Stomach smooth muscle (tissue), 2 donors: ENCODE measurements around the gene PSD4.

Experiments
- H3K27ac ChIP-seq: one replicate; pipeline ENCODE4 v1.7.0; 2013; ENCODE audit warnings: mild to moderate bottlenecking, low read length, inconsistent platforms
- H3K27me3 ChIP-seq, 2 donors: one replicate each; pipeline ENCODE4 v1.7.0; 2013; ENCODE audit warnings: low read length in 2 of 2; ENCODE audit not compliant: insufficient read depth in 2 of 2, control insufficient read depth in 1 of 2
- H3K36me3 ChIP-seq, 2 donors: one replicate each; pipeline ENCODE4 v1.7.0; 2013; ENCODE audit warnings: low read length in 2 of 2; ENCODE audit not compliant: control insufficient read depth in 2 of 2, insufficient read depth in 2 of 2
- H3K4me1 ChIP-seq: one replicate; pipeline ENCODE4 v1.7.0; 2013; ENCODE audit warnings: low read length; ENCODE audit not compliant: control insufficient read depth, insufficient read depth
- H3K4me3 ChIP-seq, 2 donors: one replicate each; pipeline ENCODE4 v1.7.0; 2013; ENCODE audit warnings: low read length in 2 of 2
- H3K9ac ChIP-seq, 2 donors: one replicate each; pipeline ENCODE4 v1.7.0; 2013; ENCODE audit warnings: low read length in 2 of 2, mild to moderate bottlenecking in 1 of 2
- H3K9me3 ChIP-seq, 2 donors: one replicate each; pipeline ENCODE4 v1.7.0; 2013; ENCODE audit warnings: low read length in 2 of 2; ENCODE audit not compliant: control insufficient read depth in 2 of 2
- donor health status: healthy.
- donor health status: Pancreatic carcinoma.

PSD4 gene

GRCh38 chr2:113171334-113172075 lies 2.3 kb upstream of the PSD4 start:
- Histone ChIP-seq H3K4me1 (no peaks in the 10 kb centered on the region), H3K9me3 (no peaks in the 10 kb centered on the region), H3K27ac (no peak overlapping the region), H3K36me3 (no peaks in the 10 kb centered on the region), H3K27me3 (no peaks in the 10 kb centered on the region), H3K4me3 (no peak overlapping the region), H3K9ac (no peak overlapping the region)

DNA sequence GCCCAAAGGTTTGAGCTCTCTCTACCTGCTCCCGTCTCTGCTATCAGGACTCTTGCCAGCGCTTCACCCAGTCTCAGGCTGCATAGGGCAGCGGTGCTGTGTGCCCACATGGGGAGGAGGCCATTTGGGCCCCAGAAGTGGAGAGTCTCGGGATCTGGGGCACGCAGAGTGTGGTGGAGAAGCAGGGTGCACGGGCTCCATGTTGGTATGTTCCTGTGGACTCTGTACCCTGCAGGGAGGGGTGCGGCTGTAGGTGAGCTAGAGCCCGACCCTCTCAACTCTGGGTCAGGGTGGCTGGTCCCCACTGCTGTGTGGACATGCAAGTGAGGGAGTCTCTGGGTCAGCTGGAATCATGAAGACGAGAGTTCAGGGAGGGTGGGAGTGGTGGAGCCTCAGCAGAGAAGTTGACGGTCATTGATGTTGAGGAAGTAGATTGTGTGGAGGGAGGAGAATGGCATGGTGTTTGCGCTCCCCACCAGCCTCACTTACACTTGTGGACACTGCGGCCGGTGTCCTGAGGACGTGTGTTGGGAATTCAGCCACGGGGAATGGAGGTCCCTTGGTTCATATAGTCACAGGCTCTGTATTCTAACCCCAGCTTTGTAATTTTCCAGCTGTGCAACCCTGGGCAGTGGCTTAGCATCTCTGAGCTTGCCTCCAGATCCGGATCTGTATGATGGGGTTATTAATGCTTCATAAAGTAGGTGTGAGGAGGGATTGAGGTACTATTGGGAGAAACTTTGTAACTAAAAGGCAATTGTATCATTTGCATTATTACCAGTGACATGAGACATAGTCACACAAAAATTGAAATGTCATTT lies 840 bp upstream of the PSD4 start:
- no peaks in the 10 kb centered on the region for H3K27me3 ChIP-seq
- no peak overlapping the region for H3K9ac ChIP-seq
- no peaks in the 10 kb centered on the region for H3K9me3 ChIP-seq
- H3K27ac ChIP-seq, result no peak overlapping the region
- no peaks in the 10 kb centered on the region for H3K36me3 ChIP-seq
- H3K4me1 ChIP-seq, result no peaks in the 10 kb centered on the region
- H3K4me3 ChIP-seq, result no peak overlapping the region

GRCh38 chr2:113174376-113174750 lies 592 bp downstream of the PSD4 start:
- Histone ChIP-seq H3K4me3 (no peak overlapping the region), H3K27me3 (no peaks in the 10 kb centered on the region), H3K9ac (no peak overlapping the region), H3K36me3 (no peaks in the 10 kb centered on the region), H3K4me1 (no peaks in the 10 kb centered on the region), H3K27ac (no peak overlapping the region), H3K9me3 (no peaks in the 10 kb centered on the region)

GRCh38 chr2:113175042-113175628 lies 1.4 kb downstream of the PSD4 start:
- Histone ChIP-seq H3K27me3 (no peaks in the 10 kb centered on the region), H3K4me1 (no peaks in the 10 kb centered on the region), H3K9ac (no peak overlapping the region), H3K9me3 (no peaks in the 10 kb centered on the region), H3K4me3 (no peak overlapping the region), H3K36me3 (no peaks in the 10 kb centered on the region), H3K27ac (no peak overlapping the region)

GRCh38 chr2:113175736-113176695 lies 2.2 kb downstream of the PSD4 start:
- Histone ChIP-seq H3K27ac (no peak overlapping the region), H3K9me3 (no peaks in the 10 kb centered on the region), H3K9ac (no peak overlapping the region), H3K4me1 (no peaks in the 10 kb centered on the region), H3K27me3 (no peaks in the 10 kb centered on the region), H3K4me3 (no peak overlapping the region), H3K36me3 (no peaks in the 10 kb centered on the region)

DNA sequence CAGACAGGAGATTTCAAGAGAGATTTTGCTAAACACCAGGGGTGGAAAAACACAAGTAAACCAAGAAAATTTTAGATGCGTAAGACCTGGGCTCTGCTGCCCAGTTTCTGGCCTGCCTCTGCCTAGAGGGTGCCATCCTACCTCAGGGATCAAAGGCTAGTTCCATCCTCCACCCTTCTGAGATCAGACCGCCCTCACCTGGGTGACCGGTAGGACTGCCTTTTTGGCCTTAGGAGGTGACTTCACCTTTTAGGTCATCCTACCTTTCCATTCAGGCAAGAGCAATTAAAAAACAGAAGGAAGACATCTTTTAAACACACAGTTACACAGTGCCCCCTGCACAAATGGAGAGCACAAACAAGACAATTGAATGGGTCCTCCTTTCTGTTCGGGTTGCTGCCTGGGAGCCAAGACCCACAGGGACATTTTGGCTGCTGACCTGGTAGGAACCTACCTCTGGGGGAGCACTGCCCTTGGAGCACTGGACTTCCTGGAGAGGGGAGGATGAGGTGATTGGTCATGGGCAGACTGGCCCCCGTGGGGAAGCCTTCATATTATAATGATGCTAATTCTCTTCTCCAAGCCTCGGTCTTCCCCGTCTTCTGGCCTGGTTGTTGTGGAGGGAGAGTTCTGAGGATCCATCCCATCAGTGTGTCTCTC lies 3.1 kb downstream of the PSD4 start:
- Histone ChIP-seq H3K27ac (no peak overlapping the region), H3K9ac (no peak overlapping the region), H3K9me3 (no peaks in the 10 kb centered on the region), H3K27me3 (no peaks in the 10 kb centered on the region), H3K4me3 (no peak overlapping the region), H3K4me1 (no peaks in the 10 kb centered on the region), H3K36me3 (no peaks in the 10 kb centered on the region)

DNA sequence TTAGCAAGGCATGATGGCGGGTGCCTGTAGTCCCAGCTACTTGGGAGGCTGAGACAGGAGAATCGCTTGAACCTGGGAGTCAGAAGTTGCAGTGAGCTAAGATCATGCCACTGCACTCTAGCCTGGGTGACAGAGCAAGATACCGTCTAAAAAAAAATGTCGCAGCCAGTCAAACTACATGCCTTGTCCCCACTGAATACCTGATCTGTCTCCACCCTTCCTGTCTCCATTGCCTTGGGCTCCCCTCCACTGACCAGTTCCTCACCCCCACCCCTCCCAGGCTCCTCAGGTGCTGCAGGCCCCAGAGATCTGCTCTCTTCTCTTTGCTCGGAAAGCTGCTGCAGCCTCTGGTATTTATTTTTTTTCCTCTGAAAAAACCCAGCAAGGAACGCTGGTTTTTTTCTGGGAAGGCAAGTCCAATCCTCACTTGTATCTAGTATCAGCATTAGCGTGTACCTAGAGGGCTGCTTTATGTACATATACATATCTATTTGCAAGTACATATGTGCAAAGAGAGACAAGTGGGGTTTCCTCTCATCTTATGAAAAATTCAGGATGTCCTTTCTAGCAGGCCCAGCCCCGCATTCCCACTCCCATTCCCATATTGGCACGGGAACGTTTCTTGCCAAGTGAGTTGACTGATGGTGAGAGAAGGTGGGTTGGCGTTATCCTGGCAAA lies 4.4 kb downstream of the PSD4 start:
- Histone ChIP-seq H3K4me1 (no peaks in the 10 kb centered on the region), H3K27me3 (no peaks in the 10 kb centered on the region), H3K9ac (no peak overlapping the region), H3K36me3 (no peaks in the 10 kb centered on the region), H3K4me3 (no peak overlapping the region), H3K27ac (no peak overlapping the region), H3K9me3 (no peaks in the 10 kb centered on the region)

DNA sequence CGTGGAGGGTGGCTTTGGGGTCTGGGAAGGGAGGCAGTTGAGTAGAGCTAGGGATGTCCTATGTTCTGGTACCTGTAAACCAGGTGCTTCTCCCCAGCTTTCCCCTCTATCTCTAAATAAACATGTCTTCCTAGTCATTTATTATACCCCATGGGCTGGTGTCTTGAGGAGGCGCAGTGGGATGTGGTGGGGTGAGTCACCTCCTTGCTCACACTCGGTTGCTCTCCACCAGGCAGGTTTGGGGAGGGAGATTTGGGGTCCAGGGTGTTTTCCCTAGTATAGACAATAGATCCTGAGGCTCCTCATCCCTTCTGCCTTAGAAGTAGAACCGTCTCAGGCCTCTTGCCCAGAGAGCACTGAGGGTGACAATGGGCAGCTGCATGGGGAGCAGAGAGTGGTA lies 5.1 kb downstream of the PSD4 start:
- no peaks in the 10 kb centered on the region for H3K9me3 ChIP-seq
- H3K4me1 ChIP-seq, result no peaks in the 10 kb centered on the region
- H3K4me3 ChIP-seq, result no peak overlapping the region
- no peaks in the 10 kb centered on the region for H3K27me3 ChIP-seq
- H3K36me3 ChIP-seq, result no peaks in the 10 kb centered on the region
- no peak overlapping the region for H3K9ac ChIP-seq
- no peak overlapping the region for H3K27ac ChIP-seq

- Histone ChIP-seq H3K4me3 (no peak overlapping the region), H3K36me3 (no peaks in the 10 kb centered on the region), H3K4me1 (no peaks in the 10 kb centered on the region), H3K9ac (no peak overlapping the region), H3K27me3 (no peaks in the 10 kb centered on the region), H3K9me3 (no peaks in the 10 kb centered on the region), H3K27ac (no peak overlapping the region)
Measured at GRCh38 chr2:113179446-113180045, 5.8 kb downstream of the PSD4 start.
